Mesendoderm (in vitro differentiated cells): ENCODE measurements around the gene NAPA.

Experiments
- DNase-seq: peaks from one replicate; pipeline ENCODE4 v3.0.0; 2013
- H2AK5ac ChIP-seq: 2 replicates; pipeline ENCODE4 v1.6.1; 2013; ENCODE audit warnings: low read length, inconsistent platforms
- H2BK120ac ChIP-seq: 2 replicates; pipeline ENCODE4 v1.6.1; 2013; ENCODE audit warnings: low read depth, mild to moderate bottlenecking, low read length, moderate library complexity, mixed read lengths
- H2BK15ac ChIP-seq: replicated peaks from 2 replicates; pipeline ENCODE4 v1.6.1; 2013; ENCODE audit warnings: low read depth, mild to moderate bottlenecking, moderate library complexity
- H2BK5ac ChIP-seq: 2 replicates; pipeline ENCODE4 v1.6.1; 2013; ENCODE audit warnings: low read length, inconsistent platforms
- H3K18ac ChIP-seq: 2 replicates; pipeline ENCODE4 v1.6.1; 2013; ENCODE audit warnings: mild to moderate bottlenecking, low read length, mixed read lengths
- H3K23ac ChIP-seq: one replicate; pipeline ENCODE4 v1.6.1; 2013; ENCODE audit warnings: low read length
- H3K27ac ChIP-seq: 2 replicates; pipeline ENCODE4 v1.5.1; 2013; ENCODE audit warnings: low read depth, mild to moderate bottlenecking, inconsistent platforms, low read length, moderate library complexity
- H3K27me3 ChIP-seq: 2 replicates; pipeline ENCODE4 v1.6.1; 2013; ENCODE audit warnings: low read length, control low read depth, mild to moderate bottlenecking, inconsistent platforms; ENCODE audit not compliant: insufficient read depth, poor library complexity
- H3K36me3 ChIP-seq: 2 replicates; pipeline ENCODE4 v1.6.1; 2013; ENCODE audit warnings: low read length, inconsistent platforms; ENCODE audit not compliant: control insufficient read depth, insufficient read depth
- H3K4ac ChIP-seq: one replicate; pipeline ENCODE4 v1.6.1; 2013; ENCODE audit warnings: low read depth, mild to moderate bottlenecking, low read length, moderate library complexity
- H3K4me1 ChIP-seq: 2 replicates; pipeline ENCODE4 v1.6.1; 2013; ENCODE audit warnings: low read depth, low read length, inconsistent platforms; ENCODE audit not compliant: control insufficient read depth
- H3K4me2 ChIP-seq: 2 replicates; pipeline ENCODE4 v1.6.1; 2013; ENCODE audit warnings: low read length
- H3K4me3 ChIP-seq: 2 replicates; pipeline ENCODE4 v1.5.1; 2013; ENCODE audit warnings: mild to moderate bottlenecking, low read length
- H3K56ac ChIP-seq: one replicate; pipeline ENCODE4 v1.6.1; 2013; ENCODE audit warnings: low read length
- H3K79me1 ChIP-seq: 2 replicates; pipeline ENCODE4 v1.6.1; 2013; ENCODE audit warnings: low read length, inconsistent platforms
- H3K79me2 ChIP-seq: 2 replicates; pipeline ENCODE4 v1.6.1; 2013; ENCODE audit warnings: mild to moderate bottlenecking, low read length; ENCODE audit not compliant: control insufficient read depth, insufficient read depth
- H3K9ac ChIP-seq: 2 replicates; pipeline ENCODE4 v1.6.1; 2013; ENCODE audit warnings: low read length, inconsistent platforms
- H4K5ac ChIP-seq: one replicate; pipeline ENCODE4 v1.6.1; 2013; ENCODE audit warnings: low read length
- H4K8ac ChIP-seq: one replicate; pipeline ENCODE4 v1.6.1; 2013; ENCODE audit warnings: low read depth, mild to moderate bottlenecking, control low read depth, low read length, moderate library complexity
- WGBS: extraction: QIAGEN DNeasy Blood & Tissue Kit; methylation state at CpG from one replicate; pipeline ENCODE4 v1.1.7; 2013; ENCODE audit warnings: low lambda C conversion rate, missing lambda C conversion rate; ENCODE audit not compliant: insufficient coverage; ENCODE audit errors: extremely low coverage; 5-methylcytosine and 5-hydroxymethylcytosine counted together

Gene NAPA

DNA sequence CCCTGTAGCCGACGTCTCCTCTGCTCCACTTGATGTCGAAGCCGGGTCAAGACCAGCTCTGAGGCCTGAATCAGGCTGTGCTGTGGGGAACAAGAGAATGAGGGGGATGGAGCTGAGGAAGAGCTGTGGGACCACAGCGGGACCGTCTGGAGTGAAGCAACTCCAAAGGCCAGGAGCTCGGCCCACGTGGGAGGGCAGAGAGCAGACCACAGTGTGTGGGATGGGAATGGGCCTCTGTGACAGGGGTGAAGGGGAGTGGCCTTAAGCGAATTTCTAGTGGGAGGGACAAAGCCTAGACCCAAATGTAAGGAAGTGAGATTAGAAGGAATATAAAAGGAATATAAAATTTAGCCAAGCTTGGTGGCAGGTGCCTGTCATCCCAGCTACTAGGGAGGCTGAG, 39.4 kb downstream of the NAPA start:
- H2AK5ac ChIP-seq = no peak overlapping the region
- no peak overlapping the region for H3K9ac ChIP-seq
- H3K36me3 ChIP-seq = no peaks in the 10 kb centered on the region
- H2BK120ac ChIP-seq = no peak overlapping the region
- H3K23ac ChIP-seq = no peak overlapping the region
- no peaks in the 10 kb centered on the region for H3K27me3 ChIP-seq
- DNase-seq = no peak
- H3K4me3 ChIP-seq = no peak overlapping the region
- no peak overlapping the region for H2BK15ac ChIP-seq
- no peaks in the 10 kb centered on the region for H3K79me1 ChIP-seq
- no peak overlapping the region for H3K4ac ChIP-seq
- no peak overlapping the region for H3K27ac ChIP-seq
- no peak overlapping the region for H2BK5ac ChIP-seq
- no CpG with 5 or more reads among the region's 9 CpGs for WGBS
- no peak overlapping the region for H3K18ac ChIP-seq
- H4K5ac ChIP-seq = no peak overlapping the region
- no peak overlapping the region for H4K8ac ChIP-seq
- no peaks in the 10 kb centered on the region for H3K4me1 ChIP-seq
- no peak overlapping the region for H3K4me2 ChIP-seq
- no peaks in the 10 kb centered on the region for H3K79me2 ChIP-seq
- no peak overlapping the region for H3K56ac ChIP-seq

DNA sequence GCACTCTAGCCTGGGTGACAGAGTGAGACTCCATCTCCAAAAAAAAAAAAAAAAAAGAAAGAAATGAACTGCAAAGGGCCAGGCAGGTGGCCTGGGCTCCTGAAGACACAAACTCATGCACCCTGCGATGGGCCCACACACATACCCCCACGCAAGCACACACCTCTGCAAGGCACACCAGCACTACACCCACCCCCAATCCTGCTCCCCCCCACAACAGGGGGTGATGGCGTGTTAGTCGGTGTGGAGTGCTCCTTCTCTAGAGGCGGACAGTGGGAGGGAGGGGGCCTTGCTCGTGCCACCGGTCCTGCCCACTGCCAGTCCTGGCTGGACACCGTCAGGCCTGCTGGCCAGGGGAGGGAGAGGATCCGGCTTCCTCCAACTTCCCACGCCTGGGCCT, 41.5 kb downstream of the NAPA start:
- Histone ChIP-seq H3K23ac (no peak overlapping the region), H3K79me1 (no peaks in the 10 kb centered on the region), H3K9ac (no peak overlapping the region), H3K4ac (no peak overlapping the region), H3K18ac (no peak overlapping the region), H3K4me3 (no peak overlapping the region), H3K56ac (no peak overlapping the region), H2AK5ac (no peak overlapping the region), H3K79me2 (no peaks in the 10 kb centered on the region), H2BK5ac (no peak overlapping the region), H3K4me1 (no peaks in the 10 kb centered on the region), H2BK15ac (no peak overlapping the region), H2BK120ac (no peak overlapping the region), H4K5ac (no peak overlapping the region), H3K27me3 (no peaks in the 10 kb centered on the region), H3K36me3 (no peaks in the 10 kb centered on the region), H3K4me2 (no peak overlapping the region), H4K8ac (no peak overlapping the region), H3K27ac (no peak overlapping the region)
- DNase-seq = no peak
- whole genome bisulfite sequencing = no CpG with 5 or more reads among the region's 10 CpGs

DNA sequence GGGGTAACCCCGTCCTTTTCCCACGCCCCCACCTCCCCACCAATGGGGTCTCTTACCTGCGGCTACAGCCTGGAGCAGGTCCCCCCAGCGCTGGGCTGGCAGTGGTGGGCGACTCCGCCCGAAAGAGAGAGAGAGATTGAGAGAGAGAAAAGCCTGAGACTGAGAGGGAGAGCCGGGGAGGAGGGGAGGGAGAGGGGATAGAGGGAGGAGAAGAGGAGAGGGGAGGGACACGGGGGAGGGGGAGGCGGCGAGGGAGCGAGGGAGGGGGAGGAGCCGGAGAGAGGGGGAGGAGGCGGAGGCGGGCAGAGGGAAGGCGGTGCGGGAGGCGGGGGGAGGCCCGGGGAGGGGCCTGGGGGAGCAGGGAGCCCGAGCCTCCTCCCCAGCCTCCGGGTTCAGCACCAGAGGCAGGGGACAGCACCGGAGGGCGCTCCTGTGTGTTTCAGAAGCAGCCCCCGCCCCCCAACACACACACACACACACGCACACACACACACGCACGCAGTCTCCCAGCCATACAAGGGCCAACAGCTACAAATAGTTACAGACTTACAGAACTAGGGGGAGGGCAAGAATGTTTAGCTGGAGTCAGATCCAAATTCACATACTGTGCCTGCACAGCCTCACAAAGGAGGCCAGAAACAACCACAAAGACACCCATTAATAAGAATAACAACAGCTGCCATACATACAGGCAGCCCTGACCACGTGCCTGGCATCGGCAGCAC, 43.0 kb downstream of the NAPA start, which contains the start of gene SLC8A2:
TSS of gene SLC8A2 (minus strand) at position 161 of the 725 bp plus-strand sequence. CDS start 5,490 bp downstream, outside the sequence.
- no peak within 1 kb of the TSS for H4K5ac ChIP-seq
- no peaks in the 10 kb centered on the region for H3K27me3 ChIP-seq
- no peak within 1 kb of the TSS for H3K4ac ChIP-seq
- H2BK15ac ChIP-seq = no peak within 1 kb of the TSS
- no peak within 1 kb of the TSS for H3K27ac ChIP-seq
- no peak within 1 kb of the TSS for H2BK5ac ChIP-seq
- H3K23ac ChIP-seq = no peak within 1 kb of the TSS
- H3K18ac ChIP-seq = peak within 1 kb of the TSS; percentile 46
- H3K4me2 ChIP-seq = peak within 1 kb of the TSS; percentile 23
- peak; percentile 96 for DNase-seq
- H3K79me1 ChIP-seq = no peaks in the 10 kb centered on the region
- no peaks in the 10 kb centered on the region for H3K36me3 ChIP-seq
- H3K56ac ChIP-seq = peak within 1 kb of the TSS; percentile 50
- H3K4me3 ChIP-seq = peak within 1 kb of the TSS; percentile 10
- H4K8ac ChIP-seq = no peak within 1 kb of the TSS
- peak within 1 kb of the TSS; percentile 10 for H3K9ac ChIP-seq
- no CpG with 5 or more reads among the region's 29 CpGs for WGBS
- H3K79me2 ChIP-seq = no peaks in the 10 kb centered on the region
- no peaks in the 10 kb centered on the region for H3K4me1 ChIP-seq
- no peak within 1 kb of the TSS for H2AK5ac ChIP-seq
- H2BK120ac ChIP-seq = no peak within 1 kb of the TSS

DNA sequence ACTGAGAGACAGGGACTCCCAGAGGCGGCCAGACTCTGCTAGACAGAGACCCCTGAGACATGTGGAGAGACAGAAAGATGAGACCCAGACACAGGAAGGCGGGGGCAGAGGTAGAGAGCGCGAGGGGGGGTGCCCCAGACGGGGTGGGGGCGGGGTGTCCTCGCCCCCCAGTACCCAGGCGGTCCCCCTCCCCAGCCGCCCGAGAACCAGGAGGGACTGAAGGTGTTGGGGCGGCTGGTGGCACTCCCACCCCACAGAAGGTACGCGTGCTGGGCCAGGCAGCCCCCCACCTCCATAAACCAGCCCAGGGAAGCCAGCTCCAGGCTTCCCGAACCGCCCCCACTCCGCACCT, 43.5 kb downstream of the NAPA start:
- Histone ChIP-seq H4K8ac (no peak overlapping the region), H3K36me3 (no peaks in the 10 kb centered on the region), H2BK120ac (no peak overlapping the region), H3K4me2 (peak overlapping the region; percentile 23), H3K79me1 (no peaks in the 10 kb centered on the region), H3K23ac (no peak overlapping the region), H2AK5ac (no peak overlapping the region), H3K18ac (peak overlapping the region; percentile 46), H3K27ac (no peak overlapping the region), H3K4ac (no peak overlapping the region), H3K9ac (peak overlapping the region; percentile 10), H3K56ac (peak overlapping the region; percentile 50), H2BK5ac (no peak overlapping the region), H3K27me3 (no peaks in the 10 kb centered on the region), H3K4me3 (peak overlapping the region; percentile 10), H3K4me1 (no peaks in the 10 kb centered on the region), H2BK15ac (no peak overlapping the region), H4K5ac (no peak overlapping the region), H3K79me2 (no peaks in the 10 kb centered on the region)
- no peak for DNase-seq
- no CpG with 5 or more reads among the region's 16 CpGs for WGBS

DNA sequence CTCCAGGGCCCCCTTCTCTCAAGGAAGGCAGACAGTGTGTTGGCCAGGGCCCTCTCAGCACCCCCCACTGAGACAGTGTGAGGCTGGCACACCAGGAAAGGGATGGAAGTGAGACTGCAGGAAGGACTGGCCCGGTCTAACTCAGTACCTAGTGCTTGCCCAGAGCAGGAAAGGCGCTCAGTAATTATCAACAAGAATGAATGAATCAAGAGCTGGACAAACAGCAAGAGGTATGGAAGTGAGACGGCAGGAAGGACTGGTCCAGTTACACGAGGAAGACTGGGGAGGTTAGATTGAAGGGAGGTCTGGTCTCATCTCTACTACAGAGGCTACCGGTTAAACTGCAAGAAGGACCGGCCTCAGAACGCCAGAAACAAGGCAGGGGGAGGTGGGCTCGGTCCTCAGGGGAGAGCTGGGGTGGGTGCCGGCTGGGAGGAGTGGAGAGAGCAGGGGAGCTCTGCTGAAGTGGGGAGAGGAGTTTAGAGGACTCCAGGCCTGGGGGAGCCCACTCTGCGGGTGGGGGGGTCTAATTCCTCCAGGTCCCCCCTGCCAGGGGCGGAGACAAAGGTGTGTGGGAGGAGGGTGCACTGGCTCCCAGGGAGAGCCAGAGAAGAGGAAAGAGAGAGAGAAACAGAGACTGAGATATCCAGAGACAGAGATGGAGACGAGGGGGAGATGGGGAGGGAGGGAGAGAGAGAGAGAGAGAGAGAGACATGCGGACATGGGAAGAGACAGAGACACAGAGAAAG, 44.2 kb downstream of the NAPA start:
- no peak for DNase-seq
- Histone ChIP-seq H3K27ac (no peak overlapping the region), H3K18ac (no peak overlapping the region), H3K27me3 (no peaks in the 10 kb centered on the region), H4K8ac (no peak overlapping the region), H3K36me3 (no peaks in the 10 kb centered on the region), H3K4me1 (no peaks in the 10 kb centered on the region), H3K4me3 (no peak overlapping the region), H3K79me2 (no peaks in the 10 kb centered on the region), H2BK5ac (no peak overlapping the region), H3K56ac (no peak overlapping the region), H3K4me2 (peak overlapping the region; percentile 7), H3K23ac (no peak overlapping the region), H2BK120ac (no peak overlapping the region), H3K9ac (no peak overlapping the region), H4K5ac (no peak overlapping the region), H2BK15ac (no peak overlapping the region), H3K4ac (no peak overlapping the region), H3K79me1 (no peaks in the 10 kb centered on the region), H2AK5ac (no peak overlapping the region)
- no CpG with 5 or more reads among the region's 13 CpGs for whole genome bisulfite sequencing
